Measurements from ENCODE around the gene NMUR1.

- TF ChIP-seq CTCF (IDR thresholded peaks at IDR 0.05; ENCODE audit: poor library complexity), result no peak
- TF ChIP-seq EZH2phosphoT487 (IDR thresholded peaks at IDR 0.05; ENCODE audit: low read depth, severe bottlenecking, unreplicated experiment), result no peak
- no peak for TF ChIP-seq EZH2 (IDR thresholded peaks at IDR 0.05; ENCODE audit: borderline replicate concordance)
Measured at GRCh38 chr2:231475965-231476364, 54.3 kb downstream of the NMUR1 start.
